GM21381 (cell line): Measurements from ENCODE around the gene ABHD18.
A peak's percentile ranks its signal among the peaks of the same experiment; 100 is the strongest.
"Not testable (repeated sequence)": the region's sequence is repeated elsewhere in the genome, so short reads cannot be mapped to it uniquely, and the experiment has no call there.

Source experiments
- ATAC-seq: cut with Tn5 transposase; IDR thresholded peaks from one replicate; pipeline ENCODE4 v1.9.1; 2021; ENCODE audit warnings: mild to moderate bottlenecking, moderate library complexity; ENCODE audit not compliant: unreplicated experiment

ABHD18 gene

GRCh38 chr4:128061566-128062536 is 96.6 kb downstream of the ABHD18 start:
- peak; percentile 32 for ATAC-seq

- ATAC-seq = not testable (repeated sequence)
Observed at GRCh38 chr4:128066453-128066820, 101.2 kb downstream of the ABHD18 start.

- no peak for ATAC-seq
Observed at GRCh38 chr4:128068918-128069317, 103.7 kb downstream of the ABHD18 start.

GRCh38 chr4:128076464-128076863 is 111.3 kb downstream of the ABHD18 start:
- ATAC-seq = no peak
